Measurements from ENCODE around the gene ACR. TPM values are rescaled to one million over a fixed set of nuclear protein-coding genes. Genes with fewer than 3 reads are reported as not detected.

Gene ACR
- total and polyA plus RNA-seq, 2 of the 13 experiments (the other 11 are each of a cell fraction or from before 2014, with no cell fraction given), result 0.15 TPM; not detected in 1

GRCh38 chr22:50730941-50731661 is 6.9 kb upstream of the ACR start:
- ChIA-PET CTCF (ENCODE audit: low intra/inter-chr PET ratio, low total read pairs) (no interaction called here), POLR2A (no interaction called here)
- intact Hi-C loops (cut with micrococcal nuclease; ENCODE audit: unreplicated experiment), result no loop called here
- Histone ChIP-seq H2AFZ (ENCODE audit: low read length) (no peak overlapping the region), H3K36me3 (replicated peaks in 1 of 2; ENCODE audit: control insufficient read depth in 1 of 2, insufficient read depth in 2 of 2, low read length in 2 of 2) (peaks cover 4 to 5% of the 10 kb centered on the region in 2 experiments; a peak in 3 of 5 replicates), H3K79me2 (ENCODE audit: insufficient read depth, low read length) (no peaks in the 10 kb centered on the region), H3K4me3 (replicated peaks in 1 of 3; ENCODE audit: insufficient read depth in 1 of 3, low read depth in 2 of 3, low read length in 3 of 3) (no peak overlapping the region), H3K4me1 (ENCODE audit: insufficient read depth, low read length) (peaks cover 4% of the 10 kb centered on the region; the same call in 1 of the 2 replicates), H3K27me3 (ENCODE audit: control insufficient read depth in 1 of 2, insufficient read depth in 2 of 2, low read length in 2 of 2) (no peaks in the 10 kb centered on the region; a peak in 1 of 5 replicates), H3K4me2 (ENCODE audit: low read depth, low read length) (no peak overlapping the region), H3K27ac (ENCODE audit: extremely low read length, insufficient read depth, low read length) (no peak overlapping the region), H3K9me3 (ENCODE audit: low read length) (no peaks in the 10 kb centered on the region), H3K9ac (ENCODE audit: insufficient read depth, low read depth, low read length) (no peak overlapping the region), H4K20me1 (ENCODE audit: insufficient read depth, low read length) (no peaks in the 10 kb centered on the region)
- no peak for TF ChIP-seq ZFP37 (CRISPR knock-in tag; IDR thresholded peaks at IDR 0.05; ENCODE audit: borderline replicate concordance)
- no peak for TF ChIP-seq SIX1 (CRISPR knock-in tag; IDR thresholded peaks at IDR 0.05; ENCODE audit: borderline replicate concordance)
- TF ChIP-seq MIER3 (CRISPR knock-in tag; IDR thresholded peaks at IDR 0.05; ENCODE audit: borderline replicate concordance), result no peak
- no peak for TF ChIP-seq CBX2 (IDR thresholded peaks at IDR 0.05; ENCODE audit: low read depth, low read length)
- TF ChIP-seq CBX2 (CRISPR knock-in tag; IDR thresholded peaks at IDR 0.05; ENCODE audit: low read depth), result no peak
- no peak for TF ChIP-seq SPEN (CRISPR knock-in tag; IDR thresholded peaks at IDR 0.05; ENCODE audit: low read depth)
- no peak for TF ChIP-seq ZNF563 (CRISPR knock-in tag; IDR thresholded peaks at IDR 0.05)
- TF ChIP-seq ZC3H13 (CRISPR knock-in tag; IDR thresholded peaks at IDR 0.05), result no peak
- no peak for TF ChIP-seq ZNF547 (CRISPR knock-in tag; IDR thresholded peaks at IDR 0.05)
- TF ChIP-seq GABPA (IDR thresholded peaks at IDR 0.05; ENCODE audit: low read depth, low read length), result no peak
- no peak for TF ChIP-seq GABPA (CRISPR knock-in tag; IDR thresholded peaks at IDR 0.05; ENCODE audit: low read depth)
- TF ChIP-seq SALL1 (CRISPR knock-in tag; IDR thresholded peaks at IDR 0.05), result no peak
- no peak for TF ChIP-seq ZNF124 (CRISPR knock-in tag; IDR thresholded peaks at IDR 0.05)
- no peak for TF ChIP-seq AHR (CRISPR knock-in tag; IDR thresholded peaks at IDR 0.05)
- TF ChIP-seq FOXC1 (CRISPR knock-in tag; IDR thresholded peaks at IDR 0.05; ENCODE audit: borderline replicate concordance), result no peak
- no peak for TF ChIP-seq MEIS1 (CRISPR knock-in tag; IDR thresholded peaks at IDR 0.05; ENCODE audit: borderline replicate concordance)
- no peak for TF ChIP-seq ARNT (IDR thresholded peaks at IDR 0.05)
- no peak for TF ChIP-seq KIAA2018 (CRISPR knock-in tag; IDR thresholded peaks at IDR 0.05; ENCODE audit: borderline replicate concordance)
- no peak for TF ChIP-seq MATR3 (CRISPR knock-in tag; IDR thresholded peaks at IDR 0.05)
- no peak for TF ChIP-seq ZNF260 (CRISPR knock-in tag; IDR thresholded peaks at IDR 0.05; ENCODE audit: borderline replicate concordance, low read depth)
- FAIRE-seq (no peak), ATAC-seq (no peak), DNase-seq (ENCODE audit: low spot score) (no peak)
- in situ Hi-C loops (cut with HindIII; ENCODE audit: extremely low pct_ligation_motif_present, low pct_unique_long_range_greater_than_20kb), result no loop called here
- no TSS peak for BruUV-seq (replicated peaks)
- 99% methylated on average over 60 of the region's 76 CpGs for WGBS (ENCODE audit: low lambda C conversion rate)

Measured in HepG2 (cell line).